Cardiac septum (tissue), 1 donor: ENCODE results near the gene FUCA1. TPM values are rescaled to one million over a fixed set of nuclear protein-coding genes. Genes with fewer than 3 reads are reported as not detected.
"Not testable (repeated sequence)": the region's sequence is repeated elsewhere in the genome, so short reads cannot be mapped to it uniquely, and the experiment has no call there.

ENCODE experiments used
- DNase-seq: peaks from one replicate; pipeline ENCODE4 v3.0.0-alpha.2; 2020; ENCODE audit warnings: low spot score
- intact Hi-C: fragments of 100-400 bp; cut with DNase I; formaldehyde crosslinking; loops from one replicate; pipeline ENCODE4 v1.14.0; 2022
- total RNA-seq: library from RNA; stranded (reverse); fragmentation: NEBNext Ultra II Directional; extraction: Animal tissue kit (Norgen Biotek cat#: 25700); gene quantifications from one replicate; pipeline ENCODE4 v1.2.1, GENCODE V29; 2021
- donor health status: DM: no; HTN: no; CAD: no.

Gene FUCA1
- total RNA-seq, 1 donor from 2014 or later, result 13.3 TPM

GRCh38 chr1:23848673-23849616, 19.1 kb downstream of the FUCA1 start:
- intact Hi-C loops, result no loop called here
- DNase-seq, result no peak

- DNase-seq, intact Hi-C loops: not testable (repeated sequence)
Observed at GRCh38 chr1:23847482-23848095, 20.5 kb downstream of the FUCA1 start.

DNA sequence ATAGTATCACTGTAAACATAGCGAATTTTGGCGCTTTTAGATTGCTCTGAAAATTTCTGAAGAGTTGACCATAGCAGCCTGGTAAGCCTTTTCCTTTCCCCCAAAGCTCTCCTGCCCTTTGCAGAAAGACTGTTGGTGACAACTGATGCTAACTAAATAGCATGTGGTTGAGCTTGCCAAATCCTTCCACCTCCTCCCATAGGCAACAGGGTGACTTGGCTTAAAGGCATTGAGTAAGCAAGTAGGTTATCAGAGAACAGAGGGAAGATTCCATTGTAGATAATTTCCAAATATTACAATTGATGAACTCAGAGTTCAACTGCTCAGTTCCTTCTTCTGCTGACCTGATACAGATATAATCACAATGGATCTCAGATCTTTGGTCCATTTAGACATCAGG, 22.9 kb downstream of the FUCA1 start:
- no peak for DNase-seq
- intact Hi-C loops, result no loop called here

DNA sequence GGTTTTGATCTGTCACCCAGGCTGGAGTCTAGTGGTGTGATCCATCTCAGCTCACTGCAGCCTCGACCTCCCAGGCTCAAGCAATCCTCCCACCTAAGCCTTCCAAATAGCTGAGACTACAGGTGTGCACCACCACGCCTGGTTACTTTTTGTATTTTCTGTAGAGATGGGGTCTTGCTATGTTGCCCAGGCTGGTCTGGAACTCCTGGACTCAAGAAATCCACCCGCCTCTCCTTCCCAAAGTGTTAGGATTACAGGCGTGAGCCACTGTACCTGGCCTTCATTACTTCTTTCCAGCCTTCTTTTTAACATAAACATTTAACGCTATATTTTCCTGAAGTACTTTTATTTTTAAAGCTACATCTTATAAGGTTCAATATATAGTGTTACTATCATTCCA, 24.4 kb downstream of the FUCA1 start:
- DNase-seq, result no peak
- intact Hi-C loops, result no loop called here

- DNase-seq, result peak; percentile 87
- intact Hi-C loops, result no loop called here
Observed at GRCh38 chr1:23838401-23838866, 29.7 kb downstream of the FUCA1 start.

- DNase-seq, result no peak
- intact Hi-C loops, result no loop called here
Observed at GRCh38 chr1:23837908-23838307, 30.2 kb downstream of the FUCA1 start.

DNA sequence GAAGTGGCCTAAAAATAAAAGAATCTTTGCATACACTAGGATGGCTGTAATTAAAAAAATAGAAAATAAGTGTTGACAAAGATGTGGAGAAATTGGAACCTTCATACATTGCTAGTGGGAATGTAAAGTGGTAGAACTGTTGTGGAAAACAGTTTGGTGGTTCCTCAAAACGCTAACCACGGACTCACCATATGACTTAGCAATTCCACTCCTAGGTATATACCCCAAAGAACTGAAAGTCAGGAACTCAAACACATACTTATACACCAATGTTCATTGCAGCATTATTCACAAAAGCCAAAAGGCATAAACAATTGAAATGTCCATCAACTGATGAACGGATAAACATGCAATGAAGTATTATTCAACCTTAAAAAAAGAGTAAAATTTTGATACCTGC, 32.1 kb downstream of the FUCA1 start:
- intact Hi-C loops, result no loop called here

GRCh38 chr1:23834156-23834555, 33.9 kb downstream of the FUCA1 start:
- intact Hi-C loops, DNase-seq: not testable (repeated sequence)

More for the DNA sequence above, 32.1 kb downstream of the FUCA1 start:
- no peak for DNase-seq

DNA sequence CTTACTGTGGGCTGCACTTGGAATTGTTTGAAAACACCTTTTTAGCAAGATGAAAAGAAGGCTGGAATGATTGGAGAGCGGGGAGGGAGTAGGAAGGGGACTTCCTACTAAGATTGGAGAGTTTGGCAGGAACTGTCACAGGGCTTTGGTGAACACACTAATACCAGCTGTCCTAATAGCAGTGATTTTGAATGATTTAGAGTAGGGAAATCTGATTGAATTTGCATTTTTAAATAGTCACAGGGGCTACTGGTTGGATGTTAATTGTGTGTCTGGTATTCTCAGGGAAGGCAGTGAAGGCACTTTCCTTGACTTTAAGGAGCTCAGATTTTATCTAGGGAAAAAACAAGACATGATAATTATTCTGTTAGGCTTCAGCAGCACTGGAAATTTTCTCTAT, 40.4 kb downstream of the FUCA1 start:
- intact Hi-C loops, result loop anchor here (5.0 kb wide), 1 partner anchor 35 kb away; the partner anchor contains the start of gene LYPLA2
- DNase-seq, result no peak

DNA sequence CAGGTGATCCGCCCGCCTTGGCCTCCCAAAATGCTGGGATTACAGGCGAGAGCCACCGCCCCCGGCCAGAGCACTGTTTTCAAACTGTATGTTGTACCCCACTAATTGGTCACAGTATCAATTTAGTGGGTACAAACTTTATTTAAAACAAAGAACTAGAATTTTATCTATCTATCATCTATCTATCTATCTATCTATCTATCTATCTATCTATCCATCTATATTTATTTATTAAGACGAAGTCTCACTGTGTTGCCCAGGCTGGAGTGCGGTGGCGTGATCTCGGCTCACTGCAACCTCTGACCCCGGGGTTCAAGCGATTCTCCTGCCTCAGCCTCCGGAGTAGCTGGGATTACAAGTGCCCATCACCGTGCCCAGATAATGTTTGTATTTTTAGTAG, 41.5 kb downstream of the FUCA1 start:
- intact Hi-C loops, result loop anchor here (5.0 kb wide), 1 partner anchor 34 kb away; the partner anchor contains the start of gene LYPLA2

GRCh38 chr1:23825762-23826522, 42.1 kb downstream of the FUCA1 start:
- DNase-seq, result no peak
- intact Hi-C loops, result loop anchor here (2.0 to 5.0 kb wide), 2 partner anchors 34 to 41 kb away; partner anchors contain the start of gene LYPLA2

More for the DNA sequence above, 41.5 kb downstream of the FUCA1 start:
- DNase-seq, result not testable (repeated sequence)

DNA sequence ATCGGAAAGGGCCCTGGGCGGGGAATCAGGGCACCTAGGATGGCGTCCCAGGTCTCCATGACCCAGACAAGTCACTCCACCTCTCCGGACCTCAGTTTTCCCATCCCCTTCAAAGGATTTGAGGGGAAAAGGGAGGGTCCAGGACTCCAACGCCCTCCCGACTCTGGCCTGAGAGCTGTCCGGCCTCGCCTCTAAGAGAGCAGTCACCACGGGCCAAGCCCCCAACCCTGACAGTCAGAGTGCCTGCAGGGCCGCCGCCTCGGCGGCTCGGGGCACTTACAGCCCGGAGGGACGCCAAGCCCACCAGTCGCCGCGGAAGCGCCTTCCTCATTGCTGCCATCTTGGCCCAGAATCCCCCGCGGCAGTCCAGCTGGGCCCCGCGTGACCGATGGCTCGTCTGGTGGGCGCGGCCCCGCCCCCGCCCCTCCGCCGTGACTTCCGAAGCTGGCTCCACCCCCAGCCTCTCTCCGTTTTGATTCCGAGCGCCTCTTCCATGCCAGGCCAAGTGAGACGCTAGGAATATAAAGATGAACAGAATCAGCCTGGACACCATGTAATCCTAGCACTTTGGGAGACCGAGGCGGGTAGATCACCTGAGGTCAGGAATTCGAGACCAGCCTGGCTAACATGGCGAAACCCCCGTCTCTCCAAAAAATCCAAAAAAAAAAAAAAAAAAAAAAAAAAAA, 42.9 kb downstream of the FUCA1 start, which contains the start of gene HMGCL:
TSS of gene HMGCL (minus strand) at position 354 of the 686 bp plus-strand sequence. CDS start at position 340, 14 bp downstream.
- DNase-seq, result peak; percentile 96
- intact Hi-C loops, result loop anchor here (2.0 to 5.0 kb wide), 2 partner anchors 33 to 42 kb away; partner anchors contain the start of gene LYPLA2

GRCh38 chr1:23824711-23825075, 43.4 kb downstream of the FUCA1 start:
- DNase-seq, result no peak
- intact Hi-C loops, result loop anchor here (2.0 to 5.0 kb wide), 2 partner anchors 32 to 42 kb away; partner anchors contain the start of gene LYPLA2

DNA sequence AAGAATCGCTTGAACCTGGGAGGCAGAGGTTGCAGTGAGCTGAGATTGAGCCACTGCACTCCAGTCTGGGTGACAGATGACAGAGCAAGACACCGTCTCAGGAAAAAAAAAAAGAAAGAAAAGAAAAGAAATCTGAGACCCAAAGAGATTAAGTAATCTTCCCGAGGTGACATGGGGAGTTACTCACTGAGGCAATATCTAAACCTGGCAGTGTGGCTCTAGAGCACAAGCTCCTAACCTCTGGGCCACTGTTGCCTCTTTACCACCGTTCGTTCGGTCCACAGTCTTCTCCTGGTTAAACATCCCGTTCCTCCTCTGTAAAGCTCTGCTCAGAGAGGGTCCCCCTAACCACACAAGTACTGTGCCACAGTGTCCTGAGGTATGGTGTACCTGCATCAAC, 44.3 kb downstream of the FUCA1 start:
- DNase-seq, result no peak
- intact Hi-C loops, result loop anchor here (2.0 kb wide), 1 partner anchor 43 kb away; no protein-coding TSS in a partner anchor

- DNase-seq, result no peak
- intact Hi-C loops, result no loop called here
Observed at GRCh38 chr1:23817633-23818032, 50.5 kb downstream of the FUCA1 start.

GRCh38 chr1:23816906-23817305, 51.2 kb downstream of the FUCA1 start:
- intact Hi-C loops, result no loop called here
- no peak for DNase-seq

DNA sequence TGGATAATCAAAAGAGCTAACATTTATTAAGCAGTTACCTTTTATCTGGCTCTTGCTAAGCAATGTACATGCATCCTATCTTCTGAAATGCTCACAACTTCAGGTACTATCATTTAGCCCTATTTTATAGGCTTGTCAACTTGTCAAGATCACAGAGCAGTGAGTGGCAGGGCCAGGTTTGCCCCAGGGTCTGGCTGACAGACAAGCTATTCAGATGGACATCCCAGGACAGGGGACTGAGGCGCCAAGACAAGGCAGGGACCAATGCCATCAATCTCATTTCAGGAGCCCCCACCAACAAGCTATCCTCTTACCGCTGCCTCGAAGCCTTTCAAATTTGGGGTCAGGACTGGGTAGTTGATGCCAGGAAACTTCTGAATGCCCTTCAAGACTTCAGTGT, 51.7 kb downstream of the FUCA1 start:
- intact Hi-C loops, result no loop called here
- DNase-seq, result no peak

DNA sequence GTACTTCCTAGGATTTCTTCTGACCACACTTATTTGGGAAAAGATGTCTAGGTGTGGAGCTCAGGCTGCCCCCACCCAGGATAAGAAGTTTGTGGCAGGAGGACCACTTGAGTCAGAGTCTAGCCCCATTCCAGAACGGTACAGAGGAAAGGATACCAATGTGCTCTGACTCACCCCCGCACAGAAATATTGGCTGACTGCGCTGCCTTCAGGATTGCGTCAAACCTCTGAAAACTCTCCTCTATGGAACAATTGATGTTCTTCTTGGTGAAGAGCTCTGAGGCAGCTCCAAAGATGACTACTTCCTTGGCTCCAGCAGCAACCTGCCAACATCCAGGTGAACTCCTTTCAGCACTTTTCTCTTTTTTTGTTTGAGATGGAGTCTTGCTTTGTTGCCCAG, 54.1 kb downstream of the FUCA1 start:
- intact Hi-C loops, result loop anchor here (5.0 kb wide), 2 partner anchors 103 to 213 kb away; no protein-coding TSS in a partner anchor
- no peak for DNase-seq
